T-helper 1 cell treated with Interleukin-12 subunit alpha and Interleukin-12 subunit beta and Interleukin-4 antibody, amounts not matched to agents 30 ng/mL and 1 ng/mL, for 36 hours (primary cell): Measurements from ENCODE around the gene NME7. TPM values are rescaled to one million over a fixed set of nuclear protein-coding genes. Genes with fewer than 3 reads are reported as not detected.
"Not testable (repeated sequence)": the region's sequence is repeated elsewhere in the genome, so short reads cannot be mapped to it uniquely, and the experiment has no call there.

Experiments used
- intact Hi-C: fragments of 100-400 bp; cut with micrococcal nuclease; formaldehyde crosslinking; loops from one replicate; pipeline ENCODE4 v1.15.1; 2024
- total RNA-seq: library from RNA; stranded (reverse); gene quantifications from 2 replicates; pipeline ENCODE4 v1.2.3, GENCODE V29; 2022

The NME7 gene
- total RNA-seq, 1 donor from 2014 or later = 21.5 TPM

GRCh38 chr1:169133801-169134502 is 233.6 kb downstream of the NME7 start:
- intact Hi-C loops = loop anchor here (10.0 kb wide), 2 partner anchors 529 to 789 kb away; no protein-coding TSS in a partner anchor

DNA sequence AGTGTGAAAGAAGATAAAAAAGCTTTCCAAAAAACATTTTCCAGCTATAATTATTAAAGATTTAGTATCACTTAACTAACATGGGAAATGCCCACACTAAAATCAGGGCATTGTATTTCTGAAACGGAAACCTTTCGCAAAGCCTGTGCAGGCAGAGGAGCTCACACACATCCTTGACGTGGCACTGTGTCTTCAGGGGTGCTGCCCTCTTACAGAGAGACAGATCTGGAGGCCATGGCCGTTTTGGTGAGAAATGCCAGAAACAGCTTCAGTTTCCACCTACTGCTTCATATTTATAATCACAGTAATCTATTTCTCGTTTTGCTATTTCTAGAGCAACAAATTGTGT is 234.4 kb downstream of the NME7 start:
- intact Hi-C loops = loop anchor here (10.0 kb wide), 2 partner anchors 528 to 788 kb away; no protein-coding TSS in a partner anchor

DNA sequence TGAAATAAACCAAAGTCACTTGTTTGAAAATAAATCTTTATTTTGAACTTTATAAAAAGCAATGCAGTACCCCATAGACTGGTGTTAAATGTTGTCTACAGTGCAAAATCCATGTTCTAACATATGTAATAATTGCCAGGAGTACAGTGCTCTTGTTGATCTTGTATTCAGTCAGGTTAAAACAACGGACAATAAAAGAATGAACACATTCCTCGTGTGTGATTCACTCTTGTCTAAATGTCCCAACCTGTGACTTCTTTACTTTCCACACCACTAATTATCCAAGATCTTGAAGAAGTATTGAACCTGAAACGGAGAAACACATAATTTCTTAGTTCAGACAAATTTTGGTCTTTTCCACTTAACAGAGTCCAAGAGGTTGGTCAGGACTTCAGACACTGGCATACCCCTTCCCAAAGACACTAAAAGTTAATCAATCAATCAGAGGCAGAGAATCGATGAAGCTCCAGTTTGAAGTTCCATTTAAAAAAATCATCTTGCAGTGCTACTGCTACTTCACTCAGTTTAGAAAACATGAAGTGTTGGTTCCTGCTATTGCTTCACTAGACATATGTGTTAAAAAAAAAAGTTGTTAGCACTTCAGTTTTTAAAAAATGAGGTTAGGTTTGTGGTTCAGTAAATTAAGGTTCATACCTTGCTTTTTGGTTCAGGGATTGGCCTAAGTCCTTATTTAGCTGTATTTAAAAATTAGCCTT is 234.9 kb downstream of the NME7 start:
- intact Hi-C loops = loop anchor here (10.0 kb wide), 2 partner anchors 528 to 788 kb away; no protein-coding TSS in a partner anchor

GRCh38 chr1:169130683-169131082 is 236.9 kb downstream of the NME7 start:
- intact Hi-C loops = loop anchor here (10.0 kb wide), 2 partner anchors 526 to 786 kb away; no protein-coding TSS in a partner anchor

DNA sequence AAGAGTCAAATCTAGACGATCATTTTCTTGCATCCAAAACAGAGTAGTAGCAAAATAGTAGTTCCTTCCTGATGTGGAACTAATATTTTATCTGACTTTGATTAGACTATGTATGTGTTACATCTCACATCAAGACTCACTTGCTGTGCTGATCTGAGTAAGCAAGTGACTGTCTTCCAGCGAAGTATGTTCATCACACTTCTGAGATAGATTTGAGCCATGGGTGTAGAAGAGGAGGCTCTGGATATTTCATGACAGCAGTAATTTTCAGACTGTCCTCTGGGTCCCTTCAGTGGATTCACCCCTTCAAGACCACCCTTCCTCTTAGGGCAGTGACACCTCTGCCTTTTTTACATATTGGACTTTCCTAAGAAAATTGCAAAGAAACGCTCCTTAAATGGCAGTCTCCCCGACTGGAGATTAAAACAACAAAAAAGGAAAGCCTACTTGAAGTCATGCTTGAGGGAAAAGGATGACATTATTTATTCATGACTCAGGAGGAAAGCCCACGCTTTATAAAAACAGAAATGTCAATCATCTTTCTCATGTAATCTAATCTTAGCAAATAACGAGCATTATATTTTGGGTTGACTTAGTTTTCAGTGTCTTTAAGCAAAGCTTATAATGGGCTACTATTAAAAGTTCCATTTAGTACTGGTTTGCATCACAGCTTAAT is 238.3 kb downstream of the NME7 start:
- intact Hi-C loops = no loop called here

GRCh38 chr1:169128562-169128961 is 239.0 kb downstream of the NME7 start:
- intact Hi-C loops = no loop called here

GRCh38 chr1:169127305-169127704 is 240.3 kb downstream of the NME7 start:
- intact Hi-C loops = no loop called here

- intact Hi-C loops = no loop called here
Observed at GRCh38 chr1:169126335-169126734, 241.3 kb downstream of the NME7 start.

DNA sequence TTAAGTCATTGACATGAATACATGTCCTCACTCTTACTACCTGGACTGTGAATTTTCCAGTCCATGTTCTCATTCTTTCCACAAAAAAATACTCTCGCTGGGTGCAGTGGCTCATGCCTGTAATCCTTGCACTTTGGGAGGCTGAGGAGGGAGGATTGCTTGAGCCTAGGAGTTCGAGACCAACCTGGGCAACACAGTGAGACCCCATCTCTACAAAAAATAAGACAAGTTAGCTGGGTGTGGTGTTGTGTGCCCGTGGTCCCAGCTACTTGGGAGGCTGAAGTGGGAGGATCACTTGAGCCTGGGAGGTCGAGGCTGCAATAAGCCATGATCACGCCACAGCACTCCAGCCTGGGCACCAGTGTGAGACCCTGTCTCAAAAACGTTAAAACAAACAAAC is 242.0 kb downstream of the NME7 start:
- intact Hi-C loops = not testable (repeated sequence)

GRCh38 chr1:169124459-169124858 is 243.1 kb downstream of the NME7 start:
- intact Hi-C loops = no loop called here

GRCh38 chr1:169122976-169123375 is 244.6 kb downstream of the NME7 start:
- intact Hi-C loops = no loop called here

DNA sequence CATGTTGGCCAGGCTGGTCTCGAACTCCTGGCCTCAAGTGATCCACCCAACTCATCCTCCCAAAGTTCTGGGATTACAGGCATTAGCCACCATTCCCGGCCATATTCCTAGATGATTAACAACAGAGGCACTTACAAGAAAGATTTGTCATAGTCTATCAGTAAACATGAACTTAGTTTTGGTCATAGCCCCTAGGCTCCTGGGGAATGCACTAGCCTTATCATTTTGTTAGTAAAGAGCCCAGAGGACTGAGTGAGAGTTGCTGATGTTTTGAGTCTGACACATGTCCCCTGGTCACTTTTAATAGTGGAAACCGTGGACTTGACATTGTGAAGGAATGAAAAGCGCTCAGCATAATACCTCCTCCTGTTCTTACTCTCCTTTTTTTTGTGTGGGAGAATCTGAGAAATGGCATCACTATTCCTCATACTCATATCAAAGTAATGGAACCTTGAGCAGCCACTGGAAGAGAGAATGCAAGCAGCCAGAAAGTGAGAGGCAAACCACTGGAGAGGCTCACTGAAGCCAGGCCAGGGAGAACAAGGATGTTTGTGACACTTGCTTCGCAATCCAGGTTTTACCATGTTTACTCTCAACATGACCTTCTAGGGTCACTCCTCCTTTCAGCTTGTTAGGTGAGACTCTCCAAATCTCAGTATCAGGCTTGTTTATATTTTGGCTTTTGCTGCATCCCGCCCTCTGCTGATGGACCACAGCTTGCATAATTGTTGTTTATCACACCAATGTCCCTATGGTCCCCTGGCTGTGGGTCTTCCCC is 246.3 kb downstream of the NME7 start:
- intact Hi-C loops = no loop called here

DNA sequence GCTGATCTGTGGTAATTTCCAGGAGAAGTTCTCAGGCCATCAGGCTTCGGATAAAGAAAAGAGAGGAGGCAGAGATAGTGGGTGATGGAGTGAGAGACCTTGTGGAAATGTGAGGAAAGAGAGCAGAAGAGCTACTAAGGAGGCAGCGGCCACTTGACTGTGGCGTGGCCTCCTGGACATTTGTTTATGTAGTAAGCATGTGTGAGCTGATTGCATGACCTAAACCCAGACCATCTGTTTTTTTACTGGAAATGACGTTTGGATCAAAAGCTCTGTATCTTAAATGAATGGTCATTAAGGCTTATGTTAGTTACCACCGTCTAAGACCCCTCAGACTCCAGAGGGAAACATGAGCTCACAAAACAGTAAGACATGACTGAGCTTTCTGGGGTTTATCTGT is 247.5 kb downstream of the NME7 start:
- intact Hi-C loops = no loop called here

GRCh38 chr1:169119405-169119804 is 248.2 kb downstream of the NME7 start:
- intact Hi-C loops = no loop called here

- intact Hi-C loops = no loop called here
Observed at GRCh38 chr1:169118227-169118626, 249.4 kb downstream of the NME7 start.

DNA sequence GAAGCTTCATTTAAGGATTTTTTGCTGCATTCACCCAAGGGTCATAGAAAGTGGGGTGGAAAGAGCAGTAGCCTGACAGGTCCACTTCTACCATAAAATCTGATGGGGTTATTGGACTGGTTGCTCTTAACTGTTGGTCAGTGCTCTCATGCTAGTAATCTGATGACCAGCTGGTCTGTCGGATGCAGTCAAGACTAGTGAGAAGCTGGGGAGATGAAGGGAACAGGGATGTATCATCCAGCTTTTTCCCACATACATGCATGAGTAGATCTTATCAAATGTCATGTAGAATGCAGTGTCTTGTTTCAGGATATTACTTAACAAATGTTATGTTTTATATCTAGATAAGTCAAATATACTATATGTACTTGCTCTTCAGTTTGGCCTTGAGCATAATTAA is 250.0 kb downstream of the NME7 start:
- intact Hi-C loops = no loop called here

DNA sequence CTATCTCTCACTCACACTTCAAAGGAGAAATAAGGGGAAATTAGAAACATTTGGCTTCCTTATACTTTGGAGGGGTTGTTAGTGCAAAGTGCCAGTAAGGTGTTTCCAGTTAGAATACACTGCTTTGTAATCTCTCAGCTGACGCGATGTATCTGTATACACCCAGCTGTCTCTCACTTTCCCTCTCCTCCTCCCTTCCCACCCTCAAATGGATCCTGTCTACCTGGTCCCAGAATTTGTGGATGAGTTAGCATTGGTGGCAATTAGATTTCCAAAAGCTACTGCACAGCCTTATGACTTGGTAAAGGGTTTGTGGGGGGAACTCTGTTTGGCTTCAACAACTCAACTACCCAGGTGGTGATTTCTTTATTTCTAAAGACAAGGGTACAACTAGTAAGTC is 250.6 kb downstream of the NME7 start:
- intact Hi-C loops = no loop called here

DNA sequence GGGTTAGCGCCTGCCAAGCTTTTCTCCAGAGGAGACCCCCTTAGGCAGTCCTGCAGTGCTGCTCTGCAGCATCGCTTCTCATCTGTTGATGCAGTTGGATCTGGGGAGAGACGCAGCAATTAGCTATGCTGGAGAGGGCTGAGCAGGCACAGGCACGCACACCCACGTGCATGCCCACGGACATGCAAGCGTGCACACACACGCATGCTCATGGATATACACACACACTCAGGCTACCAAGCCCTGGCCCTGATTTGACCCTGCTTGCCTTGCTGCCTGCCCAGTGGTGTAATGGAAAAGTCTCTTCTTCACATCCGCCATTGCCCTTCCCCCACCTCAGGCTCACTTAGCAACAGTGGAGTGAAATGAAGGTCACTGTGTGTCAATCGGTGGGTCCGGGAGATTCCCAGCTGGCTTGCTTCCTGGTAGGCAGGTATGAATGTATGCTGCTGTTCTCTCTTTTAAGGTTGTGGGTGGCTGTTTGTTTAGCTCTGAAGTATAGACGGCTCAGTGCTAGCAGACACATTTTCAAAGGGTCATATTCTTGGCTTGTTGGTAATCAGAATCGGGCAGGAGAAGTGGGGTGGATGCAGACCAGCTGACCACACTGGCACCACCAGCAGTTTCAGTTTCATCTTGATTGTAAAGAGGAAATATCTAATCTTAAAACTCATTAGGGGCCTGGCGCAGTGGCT is 251.6 kb downstream of the NME7 start:
- intact Hi-C loops = no loop called here

DNA sequence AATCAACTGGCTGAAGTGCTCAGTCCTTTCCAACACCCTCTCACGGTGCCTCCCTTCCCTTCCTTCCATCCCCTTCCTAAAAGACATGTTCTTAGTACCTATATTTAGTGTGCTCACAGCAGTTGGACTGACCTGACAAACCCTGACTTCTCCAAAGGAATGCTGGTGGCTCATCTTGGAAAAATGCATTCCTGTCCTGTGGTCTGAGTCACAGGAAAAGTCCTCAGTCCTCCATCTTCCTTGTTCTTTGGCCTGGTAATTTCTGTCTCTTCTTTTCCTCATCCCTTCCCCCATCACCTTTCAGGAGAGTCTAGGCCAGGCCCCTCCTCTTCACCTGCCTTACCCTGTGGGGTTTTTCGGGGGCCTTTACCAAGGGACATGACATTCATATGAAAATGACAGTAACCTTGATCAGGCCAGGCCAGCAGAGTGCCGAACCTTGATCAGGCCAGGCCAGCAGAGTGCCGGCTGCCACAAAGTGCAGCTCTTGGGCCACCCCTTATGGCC is 253.9 kb downstream of the NME7 start:
- intact Hi-C loops = no loop called here

- intact Hi-C loops = no loop called here
Observed at GRCh38 chr1:169112241-169112640, 255.4 kb downstream of the NME7 start.

DNA sequence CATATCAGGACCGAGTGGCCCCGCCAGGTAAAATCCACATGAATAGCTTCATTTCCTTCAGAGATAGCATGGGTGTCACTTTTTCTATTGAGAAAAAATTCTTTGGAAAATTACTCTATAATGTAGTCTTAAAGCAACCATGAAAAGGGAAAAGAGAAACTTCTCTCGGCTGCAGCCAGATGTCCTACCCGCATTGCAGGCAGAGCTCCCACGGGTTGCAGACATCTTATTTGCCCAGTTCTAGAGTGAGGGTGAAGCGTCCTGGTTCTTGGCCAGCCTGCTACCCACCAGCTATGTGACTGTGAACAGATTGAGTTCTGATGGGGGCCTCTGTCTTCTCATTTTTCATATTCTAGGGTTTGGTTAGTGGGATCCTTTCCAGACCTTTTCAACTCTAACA is 256.1 kb downstream of the NME7 start:
- intact Hi-C loops = no loop called here
